ENCODE data around the gene PRMT3.
A peak's percentile ranks its signal among the peaks of the same experiment; 100 is the strongest.
"Not testable (repeated sequence)": the region's sequence is repeated elsewhere in the genome, so short reads cannot be mapped to it uniquely, and the experiment has no call there.

The PRMT3 gene

DNA sequence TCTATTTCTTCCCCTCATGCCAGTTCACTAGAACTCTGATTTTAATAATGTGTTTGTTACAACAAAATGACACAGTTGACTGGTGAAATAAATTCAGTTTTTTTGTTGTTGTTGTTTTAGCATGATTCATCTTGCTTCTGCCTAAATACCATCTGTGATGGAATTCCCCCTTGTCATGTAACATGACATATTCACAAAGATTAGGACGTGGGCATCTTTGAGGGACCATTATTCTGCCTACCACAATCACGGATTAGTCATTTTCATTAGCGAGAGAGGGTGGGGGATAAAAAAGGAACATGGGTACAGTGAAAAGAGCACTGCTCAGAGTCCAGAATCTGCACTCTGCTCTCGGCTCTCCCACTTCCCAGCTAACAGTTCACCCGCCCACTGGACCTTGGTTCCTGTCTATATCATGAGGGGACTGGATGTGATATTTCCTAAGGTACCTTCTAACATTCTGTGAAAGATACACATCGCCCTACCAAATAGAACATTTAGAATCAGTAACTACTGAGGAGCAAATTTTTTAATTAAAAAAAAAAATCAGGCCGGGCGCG is 12.7 kb upstream of the PRMT3 start:
- no peak for DNase-seq (ENCODE audit: low spot score)

DNA sequence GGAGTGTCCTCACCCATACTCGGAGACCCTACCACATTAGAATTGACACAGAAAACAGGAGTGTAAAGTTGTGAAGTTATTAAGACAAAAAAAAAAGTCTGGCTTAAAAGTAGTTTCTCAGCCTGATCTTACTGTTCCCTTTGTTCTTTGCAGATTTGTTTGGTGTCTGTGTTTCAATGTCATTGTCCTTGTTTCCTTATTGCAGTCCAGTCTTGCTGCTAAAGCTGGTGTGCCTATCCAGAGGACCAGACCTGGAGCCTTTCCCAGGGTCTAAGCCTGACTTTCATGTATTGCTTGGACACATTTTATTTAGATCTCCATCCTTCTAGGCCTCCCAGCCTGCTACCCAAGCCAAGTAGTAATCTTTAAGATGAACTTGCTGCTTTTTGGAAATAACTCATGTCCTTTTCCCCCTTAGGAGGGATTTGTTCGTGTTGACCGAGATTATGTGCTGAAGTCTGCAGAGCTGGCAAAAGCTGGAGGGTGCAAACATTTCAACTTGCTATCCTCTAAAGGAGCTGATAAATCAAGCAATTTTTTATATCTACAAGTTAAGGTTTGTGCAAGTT is 11.3 kb upstream of the PRMT3 start:
- DNase-seq (ENCODE audit: low spot score): no peak

DNA sequence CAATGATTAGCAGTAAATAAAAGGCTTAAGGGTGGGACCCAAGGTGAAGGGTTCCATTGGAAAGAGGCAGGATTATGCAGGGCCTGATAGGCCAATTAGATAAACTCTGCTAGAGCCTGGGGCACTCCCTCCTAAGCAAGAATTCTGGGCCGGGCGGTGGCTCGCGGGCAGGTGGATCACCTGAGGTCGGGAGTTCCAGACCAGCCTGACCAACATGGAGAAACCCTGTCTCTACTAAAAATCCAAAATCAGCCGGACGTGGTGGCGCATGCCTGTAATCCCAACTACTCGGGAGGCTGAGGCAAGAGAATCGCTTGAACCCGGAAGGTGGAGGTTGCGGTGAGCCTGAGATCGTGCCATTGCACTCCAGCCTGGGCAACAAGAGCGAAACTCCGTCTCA is 1.5 kb upstream of the PRMT3 start:
- not testable (repeated sequence) for DNase-seq (ENCODE audit: low spot score)

DNA sequence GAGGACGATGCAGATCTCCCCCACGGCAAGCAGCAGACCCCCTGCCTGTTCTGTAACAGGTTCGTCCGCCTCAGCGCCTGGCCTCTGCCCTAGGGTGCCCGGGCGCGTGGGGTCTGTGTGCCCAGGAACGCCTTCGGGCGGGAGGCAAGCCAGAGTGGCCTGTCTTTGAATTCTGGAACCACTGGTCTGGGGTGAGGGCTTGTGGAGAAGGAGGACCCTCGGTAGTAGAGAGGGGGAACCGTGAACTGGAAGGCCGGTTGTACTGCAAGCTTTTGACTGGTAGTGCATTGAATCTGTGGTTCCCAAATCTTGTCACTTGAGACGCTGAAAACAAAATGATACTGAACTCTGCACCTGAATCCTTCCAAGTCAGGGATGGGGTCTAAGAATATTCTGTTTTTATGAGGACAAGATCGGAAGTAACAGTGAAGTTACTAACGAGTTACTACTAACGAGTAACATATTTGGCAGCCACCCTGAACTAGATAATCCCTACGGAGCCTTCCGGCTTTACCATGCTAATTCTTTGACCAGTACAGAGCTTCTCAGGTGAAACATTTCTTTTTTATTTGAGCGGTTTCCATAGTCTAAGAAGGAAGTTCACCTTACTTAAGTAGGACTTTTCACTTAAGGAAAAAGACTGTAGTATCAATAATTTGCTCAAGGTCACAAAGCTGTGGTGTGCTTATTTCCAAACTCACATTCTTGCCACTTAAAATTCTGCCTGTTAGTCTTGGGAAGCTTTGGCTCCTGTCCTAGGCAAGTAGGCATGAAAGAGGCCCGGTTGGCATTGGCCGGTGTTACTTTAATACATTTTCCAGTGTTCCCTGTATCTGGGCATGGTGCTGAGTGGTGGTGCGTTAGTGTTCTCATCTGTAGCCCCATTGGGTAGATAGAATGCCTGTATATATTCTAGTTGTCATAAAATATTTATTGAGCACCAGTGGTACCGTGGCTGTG is 860 bp downstream of the PRMT3 start:
- no peak for DNase-seq (ENCODE audit: low spot score)

DNA sequence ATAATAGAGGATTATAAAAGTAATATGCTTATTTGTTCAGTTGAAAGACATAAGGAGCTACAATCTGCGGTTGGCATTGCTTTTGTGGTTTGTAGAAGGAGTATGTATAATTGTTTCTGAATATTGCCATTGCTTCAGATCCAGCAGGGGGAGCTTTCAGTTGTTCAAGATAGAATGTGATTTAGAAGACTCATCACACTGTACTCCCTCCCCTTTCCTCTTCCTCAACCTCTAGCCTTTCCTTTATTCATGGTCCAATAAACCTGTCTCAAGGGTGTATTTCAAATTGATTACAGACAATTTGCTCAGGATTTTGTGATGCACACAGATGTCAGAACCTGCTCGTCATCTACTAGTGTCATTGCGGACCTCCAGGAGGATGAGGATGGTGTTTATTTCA is 9.8 kb downstream of the PRMT3 start:
- DNase-seq (ENCODE audit: low spot score): peak; percentile 19

DNA sequence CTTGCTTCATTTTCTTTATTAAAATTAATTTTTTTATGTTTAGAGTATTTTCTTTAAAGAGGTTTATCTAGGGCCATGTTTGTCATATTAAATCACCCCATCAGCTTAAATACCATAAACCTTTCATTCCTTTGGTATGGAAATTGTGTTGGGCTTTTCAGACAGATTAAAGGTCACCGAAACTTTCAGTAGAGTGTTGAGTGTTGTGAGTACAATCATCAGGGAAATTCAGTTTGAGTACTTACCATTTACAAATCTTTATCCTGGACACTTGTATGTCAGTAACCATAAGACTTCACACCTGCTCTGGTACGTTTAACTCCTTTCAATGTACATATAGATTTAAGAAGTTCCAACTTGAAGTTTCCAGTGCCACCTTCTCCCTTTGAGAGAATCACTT is 12.0 kb downstream of the PRMT3 start:
- DNase-seq (ENCODE audit: low spot score): no peak

DNA sequence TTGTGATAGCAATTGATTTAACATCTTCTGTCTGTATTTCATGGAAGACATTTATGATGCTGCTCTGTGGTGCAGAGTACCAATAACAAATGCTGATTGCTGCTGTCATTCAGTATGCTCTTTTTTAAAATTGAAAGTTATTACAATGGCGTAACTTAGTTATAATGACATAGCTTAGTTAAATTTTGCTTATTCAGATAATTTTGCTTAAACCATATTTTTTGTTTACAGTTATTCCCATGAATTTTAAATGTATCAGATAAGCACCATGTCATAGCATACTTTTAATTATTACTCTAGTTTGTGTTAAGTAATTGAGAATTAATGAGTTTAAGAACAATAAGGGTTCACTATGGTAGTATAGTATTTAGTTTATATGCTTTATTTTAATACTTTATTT is 15.5 kb downstream of the PRMT3 start:
- DNase-seq (ENCODE audit: low spot score): no peak

DNA sequence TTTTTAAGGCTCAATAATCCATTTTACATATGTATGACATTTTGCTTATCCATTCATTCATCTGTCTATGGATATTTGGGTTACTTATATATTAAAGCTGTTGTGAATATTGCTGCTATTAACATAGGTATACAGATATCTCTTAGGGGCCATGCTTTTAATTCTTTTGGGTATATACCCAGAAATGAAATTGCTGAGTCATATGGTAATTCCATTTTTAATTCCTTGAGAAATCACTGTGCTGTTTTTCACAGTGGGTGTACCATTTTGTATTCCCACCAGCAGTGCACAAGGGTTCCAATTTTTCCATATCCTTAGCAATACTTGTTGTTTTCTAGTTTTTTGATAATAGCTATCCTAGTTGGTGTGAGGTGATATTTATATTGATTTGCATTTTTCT is 19.0 kb downstream of the PRMT3 start:
- no peak for DNase-seq (ENCODE audit: low spot score)

DNA sequence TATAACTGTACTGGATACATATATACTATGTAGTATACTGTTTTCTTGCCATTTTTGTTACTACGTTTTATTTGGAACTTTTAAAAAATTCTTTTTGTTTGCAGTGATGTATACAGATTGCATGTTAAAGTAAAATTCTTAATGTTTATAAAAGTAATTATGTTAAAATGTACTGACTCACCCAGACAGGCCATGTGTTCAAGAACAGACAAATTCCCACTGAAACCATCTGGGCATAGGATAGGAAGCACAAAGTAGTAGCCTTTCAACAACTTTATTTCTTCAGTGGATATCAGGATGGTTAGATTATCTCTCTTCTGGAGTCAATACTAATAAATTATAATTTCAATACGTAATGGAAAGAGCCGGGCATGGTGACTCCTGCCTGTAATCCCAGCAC is 19.8 kb downstream of the PRMT3 start:
- no peak for DNase-seq (ENCODE audit: low spot score)

DNA sequence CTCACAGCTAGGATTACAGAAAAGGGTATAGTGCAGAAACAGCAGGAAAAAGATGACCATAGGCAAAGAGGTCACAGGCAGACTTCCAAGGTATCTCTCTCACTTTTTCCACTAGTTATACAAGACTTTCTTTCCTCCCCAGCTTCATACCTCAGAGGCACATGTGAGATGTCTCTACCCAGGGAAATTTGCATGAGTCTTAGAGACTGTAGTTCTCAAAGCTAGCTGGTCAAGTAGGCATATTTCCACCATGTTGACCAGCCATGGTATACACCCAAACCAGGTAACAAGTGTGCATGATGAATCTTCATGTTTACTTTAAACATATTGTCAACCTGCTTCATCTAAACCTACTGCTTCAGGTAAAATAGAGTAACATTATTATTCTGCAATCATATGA is 27.9 kb downstream of the PRMT3 start:
- DNase-seq (ENCODE audit: low spot score): no peak

DNA sequence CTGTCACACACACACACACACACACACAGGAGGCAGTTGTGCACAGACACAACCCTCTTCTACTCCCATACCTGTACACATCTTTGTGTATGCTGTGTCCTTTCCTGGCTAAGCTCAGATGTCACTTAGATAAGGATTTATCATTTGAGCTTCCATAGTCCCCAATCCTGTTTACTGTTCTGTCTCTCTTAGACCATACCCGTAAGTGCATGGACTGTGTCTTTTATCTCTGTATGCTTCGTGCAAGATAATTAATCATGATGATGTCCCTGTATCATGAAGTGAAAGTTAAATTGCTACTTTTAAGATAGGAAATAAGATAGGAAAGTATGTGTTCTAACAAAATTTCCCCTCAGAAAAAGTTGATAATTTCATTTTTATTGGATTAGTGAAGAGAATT is 30.3 kb downstream of the PRMT3 start:
- no peak for DNase-seq (ENCODE audit: low spot score)

DNA sequence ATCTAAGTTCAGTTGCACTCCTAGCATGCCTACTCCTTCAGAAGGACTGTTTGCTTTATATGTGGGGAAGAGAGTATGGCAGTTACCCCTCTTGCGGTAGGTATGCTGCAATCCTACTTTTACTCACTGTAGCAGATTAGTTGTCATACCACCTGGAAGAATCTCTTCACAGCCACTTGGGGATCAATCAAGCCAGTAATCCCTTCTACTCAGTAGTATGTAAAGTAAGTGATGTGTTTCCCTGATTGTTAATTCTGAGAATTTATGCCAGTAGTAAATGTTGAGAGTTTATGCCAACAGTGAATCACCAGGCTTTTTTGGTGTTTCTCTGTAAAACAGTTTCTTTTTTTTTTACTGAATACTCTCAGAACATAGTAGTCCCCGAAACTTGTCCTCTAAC is 34.4 kb downstream of the PRMT3 start:
- DNase-seq (ENCODE audit: low spot score): no peak

DNA sequence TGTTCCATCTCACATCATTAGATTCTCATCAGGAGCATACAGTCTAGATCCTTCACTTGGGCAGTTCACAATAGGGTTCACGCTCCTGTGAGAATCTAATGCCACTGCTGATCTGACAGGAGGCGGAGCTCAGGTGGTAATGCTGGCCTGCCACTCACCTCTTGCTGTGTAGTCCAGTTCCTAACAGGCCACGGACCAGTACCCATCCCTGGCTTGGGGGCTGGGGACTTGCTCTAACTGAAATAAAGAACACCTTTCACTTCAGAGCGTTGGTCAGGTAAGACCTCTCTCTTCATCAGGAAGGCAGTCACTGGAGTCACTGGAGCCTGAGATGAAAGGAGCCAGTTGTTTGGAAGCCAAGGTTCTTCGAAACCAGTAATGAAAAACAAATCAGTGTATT is 41.7 kb downstream of the PRMT3 start:
- DNase-seq (ENCODE audit: low spot score): no peak

DNA sequence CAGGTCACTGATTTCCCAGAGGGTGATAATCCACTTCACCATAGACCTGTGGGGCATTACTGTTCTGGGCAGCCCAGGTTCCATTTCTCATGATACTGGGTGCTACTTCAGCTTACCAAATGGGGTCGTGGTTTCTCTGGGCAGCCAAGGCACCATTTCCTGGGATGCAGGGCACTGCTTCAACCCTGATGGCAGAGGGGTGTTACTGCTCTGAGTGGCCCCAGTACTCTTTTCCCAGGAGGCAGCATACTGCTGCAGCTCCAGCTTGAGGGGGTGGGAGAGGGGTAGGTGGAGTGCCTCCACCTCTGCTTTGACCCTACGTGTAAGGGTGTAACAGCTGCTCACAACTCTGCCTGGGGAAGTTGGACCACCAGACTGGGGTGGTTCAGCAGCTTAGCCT is 51.1 kb downstream of the PRMT3 start:
- DNase-seq (ENCODE audit: low spot score): no peak

DNA sequence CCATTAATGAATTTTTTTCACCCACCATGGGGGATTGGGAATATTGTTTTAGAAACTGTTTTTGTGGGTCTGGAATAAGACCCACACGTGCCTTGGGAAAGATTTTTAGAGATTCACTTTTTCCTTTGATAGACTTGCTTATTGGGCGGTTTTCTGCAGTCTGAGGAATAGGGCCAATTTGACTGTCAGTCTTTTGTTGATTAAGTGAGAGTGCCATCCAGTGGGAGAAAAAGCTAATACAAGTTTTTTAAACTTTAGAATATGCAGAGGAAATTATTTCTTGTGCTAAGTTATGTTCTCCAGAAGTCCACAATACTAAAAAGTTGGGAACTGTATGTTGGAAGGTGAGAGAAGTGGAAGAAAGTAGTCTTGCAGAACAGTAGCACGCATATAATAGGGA is 56.1 kb downstream of the PRMT3 start:
- DNase-seq (ENCODE audit: low spot score): no peak

DNA sequence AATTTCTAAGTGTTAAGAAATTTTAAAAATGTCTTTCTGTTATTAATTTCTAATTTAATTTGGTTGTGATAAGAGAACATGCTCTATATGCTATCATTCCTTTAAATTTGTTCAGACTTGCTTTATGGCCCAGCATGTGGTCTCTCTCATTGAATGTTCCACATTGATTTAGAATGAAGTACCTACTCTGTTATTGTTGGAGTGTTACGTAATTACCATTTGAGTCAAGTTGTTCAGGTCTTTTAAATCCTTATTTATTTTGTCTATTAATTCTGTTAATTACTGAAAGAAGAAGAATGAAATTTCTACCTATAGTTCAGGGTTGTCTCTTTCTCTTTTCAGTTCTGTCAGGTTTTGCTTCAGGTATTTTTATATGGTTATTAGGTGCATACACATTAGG is 57.0 kb downstream of the PRMT3 start:
- DNase-seq (ENCODE audit: low spot score): no peak

DNA sequence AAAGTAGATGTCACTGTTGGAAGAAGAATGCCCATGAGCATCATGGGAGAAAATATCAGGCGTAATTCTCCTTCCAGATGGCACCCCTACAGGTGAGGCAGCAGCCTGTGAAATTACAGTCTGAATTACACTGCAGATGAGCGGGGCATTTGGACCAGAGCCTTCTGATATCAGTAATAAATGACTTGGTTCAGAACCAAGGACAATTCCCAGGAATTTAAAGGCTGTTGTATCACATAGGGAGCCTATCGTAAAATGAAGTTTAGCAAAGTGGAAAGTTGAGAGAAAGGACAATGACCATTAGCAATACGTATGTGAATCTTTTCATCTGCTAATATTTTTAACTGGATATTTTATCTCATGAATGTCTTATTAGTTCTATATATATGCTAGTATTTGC is 61.3 kb downstream of the PRMT3 start:
- no peak for DNase-seq (ENCODE audit: low spot score)

DNA sequence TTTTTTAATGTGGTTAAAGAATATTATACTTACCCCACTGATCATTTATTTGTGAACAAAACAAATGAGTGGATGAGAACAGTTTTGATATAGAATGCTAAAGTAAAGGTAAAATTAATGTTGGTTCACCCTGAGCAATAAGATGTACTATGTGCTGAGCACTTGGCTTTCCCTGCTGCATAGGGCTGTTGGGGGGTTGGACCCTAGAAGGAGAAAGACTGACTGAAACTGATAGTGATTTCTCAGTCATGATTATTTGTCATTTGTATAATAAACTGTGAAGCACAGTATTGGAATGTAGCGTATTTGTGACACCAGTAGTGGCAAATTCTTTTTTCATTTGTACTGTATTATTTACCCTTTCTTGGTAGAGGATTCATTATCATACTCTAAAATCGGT is 63.3 kb downstream of the PRMT3 start:
- no peak for DNase-seq (ENCODE audit: low spot score)

DNA sequence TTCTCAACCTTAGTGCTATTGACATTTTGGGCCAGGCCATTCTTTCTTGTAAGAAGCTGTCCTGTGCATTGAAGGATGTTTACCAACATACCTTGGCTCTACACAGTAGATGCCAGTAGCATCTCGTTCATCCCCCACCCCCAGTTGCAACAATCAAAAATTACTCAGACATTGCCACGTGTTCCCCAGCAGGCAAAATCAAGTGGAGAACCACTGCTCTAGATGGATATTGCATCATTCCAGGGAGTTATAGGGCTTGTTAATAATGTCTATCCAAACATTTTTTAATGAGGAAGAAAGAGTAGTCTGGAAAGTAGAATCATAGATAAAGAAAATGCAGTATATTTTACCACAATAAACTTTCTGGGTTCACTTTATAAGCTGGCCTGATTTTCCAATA is 64.1 kb downstream of the PRMT3 start:
- DNase-seq (ENCODE audit: low spot score): no peak

DNA sequence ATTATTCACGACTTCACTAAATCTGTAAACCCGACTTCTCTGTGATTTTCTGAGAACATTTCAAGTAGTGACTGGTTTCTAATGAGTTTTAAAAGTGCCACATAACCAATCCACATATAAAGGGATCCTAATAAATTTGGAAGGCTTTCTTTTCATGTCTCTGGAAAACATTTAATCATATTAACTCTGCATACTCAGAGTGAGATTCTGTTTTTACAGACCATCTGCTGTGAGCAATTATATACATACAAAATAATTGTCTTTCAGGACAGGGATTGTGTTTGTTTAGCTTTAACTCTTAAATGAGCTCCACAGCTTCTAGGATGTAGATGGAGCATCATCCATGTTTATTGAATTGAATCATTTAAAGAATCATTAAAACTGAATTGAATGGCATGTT is 65.1 kb downstream of the PRMT3 start:
- DNase-seq (ENCODE audit: low spot score): no peak

DNA sequence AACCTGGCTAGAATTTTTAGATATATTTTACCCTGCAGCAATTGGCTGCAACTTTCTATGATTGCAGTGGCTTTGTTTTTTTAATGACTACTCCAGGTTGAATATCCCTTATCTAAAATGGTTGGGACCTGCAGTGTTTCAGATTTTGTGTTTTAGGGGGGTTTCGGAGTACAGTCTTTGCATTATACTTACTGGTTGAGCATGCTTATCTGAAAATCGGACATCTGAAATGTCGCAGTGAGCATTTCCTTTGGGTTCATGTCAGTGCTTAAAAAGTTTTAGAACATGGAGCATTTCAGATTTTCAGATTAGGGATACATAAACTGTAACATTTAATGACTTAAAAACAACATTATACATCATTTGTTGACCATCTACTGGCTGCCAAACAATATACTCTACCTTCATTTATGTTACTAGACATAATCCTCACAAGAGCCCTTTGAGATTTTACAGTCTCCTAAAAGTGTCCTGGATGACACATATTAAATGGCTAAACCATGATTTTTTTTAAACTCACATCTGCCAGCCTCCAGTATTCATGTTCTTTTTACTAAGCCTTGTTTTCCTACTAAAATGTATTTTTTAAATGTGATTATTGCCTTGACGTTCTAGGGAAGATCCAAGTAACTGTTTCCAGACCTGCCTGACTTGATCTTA is 66.3 kb downstream of the PRMT3 start:
- DNase-seq (ENCODE audit: low spot score): no peak

DNA sequence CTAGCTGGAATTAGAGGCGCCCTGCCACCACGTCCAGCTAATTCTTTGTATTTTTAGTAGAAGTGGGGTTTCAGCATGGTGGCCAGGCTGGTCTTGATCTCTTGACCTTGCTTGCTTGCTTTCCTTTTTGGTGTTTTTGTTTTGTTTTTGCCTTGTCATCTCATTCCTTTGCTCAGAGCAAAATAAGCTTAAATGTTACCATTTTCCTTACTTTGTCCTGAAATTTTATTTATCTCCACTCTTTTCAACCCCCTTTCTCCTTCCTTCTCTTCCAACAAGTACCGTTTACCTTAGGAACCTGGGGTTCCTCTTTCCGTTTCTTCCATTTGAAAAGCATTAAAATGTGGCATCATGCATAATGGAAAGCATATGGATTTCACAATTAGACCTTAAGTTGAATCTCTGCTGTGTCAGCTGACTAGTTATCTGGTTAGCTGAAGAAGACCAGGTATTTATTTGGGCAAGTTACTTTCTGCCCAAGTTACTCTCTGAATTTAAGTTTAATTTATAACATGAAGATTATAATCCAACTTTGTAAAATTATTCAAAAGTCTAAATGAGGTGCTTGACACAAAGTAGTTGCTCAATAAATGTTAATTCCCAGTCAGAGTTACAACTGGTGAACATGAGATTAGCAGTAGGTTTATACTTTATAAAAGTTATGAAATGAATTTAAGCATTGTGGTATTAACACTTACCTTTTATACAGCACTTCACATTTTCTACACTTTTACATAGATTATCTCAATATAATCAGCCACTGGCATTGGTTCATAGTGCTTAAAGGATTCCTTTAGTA is 69.7 kb downstream of the PRMT3 start:
- DNase-seq (ENCODE audit: low spot score): no peak
